H54 (cell line): ENCODE measurements around the gene TMEM86B.
"Not testable (repeated sequence)": the region's sequence is repeated elsewhere in the genome, so short reads cannot be mapped to it uniquely, and the experiment has no call there.

Experiments
- DNase-seq: peaks from one replicate; pipeline ENCODE4 v3.0.0; 2011; ENCODE audit warnings: low spot score, mixed read lengths; ENCODE audit not compliant: insufficient read length
- FAIRE-seq: peaks from 3 replicates; lab custom pipeline; 2011; peaks lifted over from hg19 to GRCh38; lab: Jason Lieb, UNC
- POLR2A ChIP-seq: IDR thresholded peaks from 2 replicates; pipeline ENCODE4 v1.6.1; 2011; ENCODE audit warnings: low read depth, mild to moderate bottlenecking, low read length

TMEM86B gene

GRCh38 chr19:55226788-55227187, 1.8 kb downstream of the TMEM86B start:
- FAIRE-seq (no peak), DNase-seq (no peak)
- no peak for TF ChIP-seq POLR2A

DNA sequence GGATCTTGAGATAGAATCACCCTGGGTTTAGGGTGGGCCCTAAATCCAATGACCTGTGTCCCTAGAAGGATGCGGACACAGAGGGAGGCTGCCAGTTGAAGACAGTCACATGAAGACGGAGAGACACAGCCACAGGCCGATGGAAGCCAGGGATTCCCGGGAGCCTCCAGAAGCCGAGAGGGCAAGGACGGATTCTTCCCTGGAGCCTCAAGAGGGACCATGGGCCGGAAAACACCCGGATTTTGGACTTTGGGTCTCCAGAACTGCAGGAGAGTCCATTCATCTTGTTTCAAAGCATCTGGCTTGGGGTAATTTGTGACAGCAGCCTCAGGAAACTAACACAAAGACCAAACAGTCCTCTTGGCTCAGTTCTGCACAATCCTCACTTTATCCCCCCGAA, 2.3 kb downstream of the TMEM86B start:
- TF ChIP-seq POLR2A = no peak
- DNase-seq = no peak
- no peak for FAIRE-seq

DNA sequence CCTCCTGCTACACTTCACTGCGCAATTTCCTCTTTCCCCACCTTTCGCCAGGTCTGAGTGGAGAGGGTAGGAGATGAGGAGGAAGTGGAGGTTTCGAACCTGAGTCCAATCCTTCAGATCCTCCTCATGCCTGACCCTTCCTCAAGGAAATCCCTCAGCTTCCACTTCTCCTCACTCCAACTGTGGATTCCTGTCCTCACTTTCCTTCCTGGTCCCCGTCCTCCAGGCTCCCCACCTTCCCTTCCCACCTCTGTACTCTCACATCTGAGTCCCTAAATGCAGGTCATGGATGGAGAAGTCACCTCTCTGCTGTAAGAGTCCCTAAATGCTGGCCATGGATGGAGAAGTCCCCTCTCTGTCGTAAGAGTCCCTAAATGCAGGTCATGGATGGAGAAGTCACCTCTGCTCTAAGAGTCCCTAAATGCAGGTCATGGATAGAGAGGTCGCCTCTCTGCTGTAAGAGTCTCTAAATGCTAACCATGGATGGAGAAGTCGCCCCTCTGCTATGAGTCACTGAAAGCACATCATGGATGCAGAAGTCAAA, 3.1 kb downstream of the TMEM86B start:
- no peak for TF ChIP-seq POLR2A
- FAIRE-seq (no peak), DNase-seq (no peak)

DNA sequence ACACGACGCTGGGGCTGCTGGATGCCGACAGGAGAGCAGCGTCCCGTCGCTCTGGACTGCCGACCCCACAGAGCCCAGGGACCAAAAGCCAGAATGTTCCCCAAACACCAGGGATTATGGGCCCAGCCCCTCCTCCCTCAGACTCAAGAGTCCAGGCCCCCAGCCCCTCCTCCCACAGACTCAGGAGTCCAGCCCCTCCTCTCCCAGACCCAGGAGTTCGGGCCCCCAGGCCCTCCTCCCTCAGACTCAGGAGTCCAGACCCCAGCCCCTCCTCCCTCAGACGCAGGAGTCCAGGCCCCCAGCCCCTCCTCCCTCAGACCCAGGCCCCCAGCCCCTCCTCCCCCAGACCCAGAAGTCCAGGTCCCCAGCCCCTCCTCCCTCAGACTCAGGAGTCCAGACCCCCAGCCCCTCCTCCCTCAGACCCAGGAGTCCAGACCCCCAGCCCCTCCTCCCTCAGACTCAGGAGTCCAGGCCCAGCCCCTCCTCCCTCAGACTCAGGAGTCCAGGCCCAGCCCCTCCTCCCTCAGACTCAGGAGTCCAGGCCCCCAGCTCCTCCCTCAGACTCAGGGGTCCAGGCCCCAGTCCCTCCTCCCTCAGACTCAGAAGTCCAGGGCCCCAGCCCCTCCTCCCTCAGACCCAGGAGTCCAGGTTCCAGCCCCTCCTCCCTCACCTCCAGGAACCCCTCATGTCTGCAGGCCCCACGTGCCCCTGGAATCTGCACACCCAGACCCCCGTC, 3.7 kb downstream of the TMEM86B start:
- not testable (repeated sequence) for FAIRE-seq

DNA sequence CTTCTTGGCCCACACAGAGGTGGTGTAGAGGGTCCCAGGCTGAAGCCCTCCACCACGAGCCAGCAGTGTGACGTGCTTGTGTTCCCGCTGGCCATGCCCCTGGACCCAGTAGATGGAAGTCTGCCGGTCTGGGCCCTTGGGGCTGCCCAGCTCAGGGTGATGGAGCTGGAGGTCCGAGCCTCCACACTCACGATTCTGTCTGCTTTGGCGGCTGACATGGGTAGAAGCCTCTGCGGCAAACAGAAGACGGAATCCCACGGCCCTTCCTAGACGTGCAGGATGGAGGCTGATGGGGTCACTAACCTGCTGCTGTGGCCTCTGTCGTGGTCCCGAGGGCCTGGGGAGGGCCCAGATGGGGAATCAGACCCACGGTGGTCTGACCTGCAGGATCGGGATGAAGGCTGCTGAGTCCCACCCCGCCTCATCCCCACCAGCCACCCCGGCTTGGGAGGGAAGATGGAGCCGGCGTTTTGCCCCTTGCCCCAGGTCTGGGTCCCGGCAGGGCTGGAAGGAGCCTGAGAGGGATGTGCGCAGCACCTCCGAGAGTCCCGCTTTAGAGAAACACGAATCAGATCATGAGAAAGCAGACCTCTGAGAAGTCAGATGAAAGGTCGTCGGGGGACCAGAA, 4.4 kb downstream of the TMEM86B start:
- DNase-seq (no peak), FAIRE-seq (no peak)
- no peak for TF ChIP-seq POLR2A

More for the DNA sequence above, 3.7 kb downstream of the TMEM86B start:
- not testable (repeated sequence) for DNase-seq

GRCh38 chr19:55223291-55224037, 5.1 kb downstream of the TMEM86B start:
- no peak for DNase-seq
- no peak for TF ChIP-seq POLR2A
- FAIRE-seq = no peak

- no peak for TF ChIP-seq POLR2A
- DNase-seq (no peak), FAIRE-seq (no peak)
Measured at GRCh38 chr19:55220525-55220924, 8.0 kb downstream of the TMEM86B start.

DNA sequence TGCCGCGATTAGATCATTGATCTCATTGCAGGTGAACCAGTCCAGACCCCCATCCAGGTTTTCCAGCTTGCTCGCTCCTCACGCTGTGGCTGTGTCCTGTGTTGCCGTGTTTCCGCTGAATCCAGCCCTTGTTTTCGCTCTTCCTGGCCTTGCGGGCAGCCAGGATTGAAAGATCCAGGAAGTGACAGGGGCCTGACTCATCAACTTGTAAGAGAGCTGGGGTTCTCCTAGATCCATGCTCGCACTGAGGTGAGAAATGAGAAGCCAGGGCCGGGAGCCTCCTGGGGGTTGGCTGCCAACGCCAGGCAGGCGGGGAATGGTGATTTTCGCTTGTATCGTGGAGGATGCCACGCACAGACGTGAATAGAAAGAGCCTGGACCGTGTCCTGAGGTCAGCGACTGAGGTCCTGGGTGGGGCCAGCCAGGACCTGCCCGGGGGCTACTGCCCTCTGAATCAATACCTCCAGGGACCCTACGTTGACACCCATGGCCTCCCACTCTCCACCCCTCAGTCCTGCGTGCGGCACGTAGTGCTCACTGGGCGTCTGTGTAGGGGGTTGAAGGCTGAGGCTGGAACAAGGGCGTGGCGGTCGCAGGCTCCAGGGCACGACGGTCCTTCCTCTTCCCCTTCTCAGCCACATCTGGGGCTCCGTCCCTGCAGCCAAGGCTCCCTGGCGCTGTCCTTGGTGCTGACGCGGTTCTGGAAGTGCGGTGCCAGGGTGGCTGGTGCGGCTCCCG, 11.9 kb downstream of the TMEM86B start:
- DNase-seq = peak; percentile 99
- FAIRE-seq = peak; percentile 6
- peak; percentile 43; the same call in 1 of the 2 replicates for TF ChIP-seq POLR2A

DNA sequence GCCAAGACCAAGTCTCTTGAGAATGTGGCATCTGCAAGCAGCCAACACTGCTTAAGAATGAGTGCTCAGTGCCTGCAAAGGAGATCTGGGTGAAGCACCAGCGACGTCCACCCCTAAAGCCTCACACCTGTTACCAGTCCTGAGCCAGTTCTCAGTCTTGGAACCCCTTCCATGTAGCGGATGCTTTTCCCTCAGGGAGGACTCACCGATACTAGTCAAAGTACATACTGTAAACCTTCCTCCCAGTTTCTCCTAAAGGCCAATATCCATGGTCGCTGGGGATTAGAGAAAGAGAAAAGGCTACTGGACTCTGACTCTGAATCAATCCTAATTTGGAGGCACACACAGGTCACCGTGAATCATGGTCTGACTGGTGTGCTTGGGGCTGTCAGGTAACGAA, 15.0 kb downstream of the TMEM86B start:
- no peak for DNase-seq
- no peak for TF ChIP-seq POLR2A
- FAIRE-seq = no peak

DNA sequence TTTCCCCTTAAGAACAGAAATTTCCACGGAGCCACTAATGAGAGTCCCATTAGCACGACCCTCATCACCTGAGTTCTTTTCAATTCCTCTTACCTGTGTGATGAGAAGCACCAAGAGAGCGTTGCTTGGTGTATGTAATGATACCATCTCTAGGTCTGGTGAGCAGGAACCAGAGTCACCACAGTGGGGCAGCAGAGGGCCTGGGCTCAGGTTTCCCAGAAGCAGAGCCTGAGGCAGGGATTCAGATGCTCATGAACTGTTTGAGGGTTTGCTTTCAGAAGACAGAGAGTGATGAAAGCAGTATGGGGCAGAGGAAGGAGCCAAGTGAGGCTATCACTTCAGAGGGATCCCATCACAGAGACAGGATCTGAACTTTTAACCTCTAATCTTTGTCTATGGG, 16.1 kb downstream of the TMEM86B start:
- FAIRE-seq (no peak), DNase-seq (no peak)
- no peak for TF ChIP-seq POLR2A

DNA sequence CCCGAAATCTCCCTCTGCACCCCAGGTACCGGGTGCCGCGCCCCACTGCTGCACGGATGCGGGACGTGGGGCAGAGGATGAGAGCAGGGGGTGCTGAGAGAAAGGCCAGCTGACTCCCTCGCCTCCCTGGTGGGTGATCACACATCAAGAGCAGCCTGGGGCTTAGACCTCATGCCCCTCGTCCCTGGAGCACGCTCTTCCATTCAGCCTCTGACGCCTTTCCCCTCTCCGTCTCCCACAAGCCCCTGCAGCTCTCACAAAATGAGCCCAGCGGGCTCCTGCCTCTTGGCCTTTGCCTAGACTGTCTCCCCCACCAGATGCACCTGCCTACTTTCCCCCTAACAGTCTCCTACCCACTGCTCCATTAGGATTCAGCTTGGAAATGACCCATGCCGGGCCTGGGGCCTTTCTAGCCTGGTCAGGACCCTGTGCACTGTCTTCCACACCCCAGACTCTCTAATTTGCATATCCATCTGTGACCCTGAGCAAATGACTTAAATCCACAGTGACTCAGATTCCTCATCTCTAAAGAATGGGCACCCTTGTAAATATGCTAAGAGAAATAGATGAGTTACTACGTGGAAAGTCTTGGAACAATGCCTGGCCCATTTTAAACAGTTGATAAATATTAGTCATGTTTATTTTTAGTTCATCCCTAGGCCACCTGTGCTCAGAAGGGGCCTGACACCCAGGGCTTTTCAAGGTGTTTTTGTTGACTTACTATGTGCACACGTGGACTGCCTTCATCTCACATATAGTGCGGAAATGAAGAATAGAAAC, 18.7 kb downstream of the TMEM86B start:
- FAIRE-seq (no peak), DNase-seq (peak; percentile 91)
- no peak for TF ChIP-seq POLR2A

GRCh38 chr19:55208880-55209692, 19.5 kb downstream of the TMEM86B start, which contains the start of gene PTPRH:
Gene PTPRH, minus strand, starts transcription at chr19:55209501. Its CDS starts 68 bp downstream, at chr19:55209433.
- no peak for DNase-seq
- FAIRE-seq = no peak
- TF ChIP-seq POLR2A = no peak
